ENCODE measurements around the gene LURAP1L. TPM values are rescaled to one million over a fixed set of nuclear protein-coding genes. Genes with fewer than 3 reads are reported as not detected.

The LURAP1L gene
- total and polyA plus RNA-seq, 7 experiments from 2014 or later, result not detected

GRCh38 chr9:12838546-12838945 lies 63.7 kb downstream of the LURAP1L start:
- Mint-ChIP-seq H3K27me3 (no peaks in the 10 kb centered on the region), H3K4me1 (no peaks in the 10 kb centered on the region), H3K9me3 (peaks cover 4 to 41% (median 10%) of the 10 kb centered on the region in 11 donors), H3K4me3 (no peak overlapping the region), H3K27ac (no peak overlapping the region), H3K36me3 (no peaks in the 10 kb centered on the region)
- H3K27me3 ChIP-seq (ENCODE audit: control insufficient read depth in 2 of 2, insufficient read depth in 2 of 2, low read length in 2 of 2), result no peaks in the 10 kb centered on the region
- no peak overlapping the region for H3K4me3 ChIP-seq (ENCODE audit: low read length)
- ATAC-seq (no peak), DNase-seq (no peak)
- H3K36me3 ChIP-seq (ENCODE audit: control insufficient read depth in 2 of 3, insufficient read depth in 3 of 3, low read length in 3 of 3), result no peaks in the 10 kb centered on the region
- H3K27ac ChIP-seq (ENCODE audit: low read depth, low read length), result no peak overlapping the region
- CTCF ChIA-PET, result no interaction called here
- H3K9me3 ChIP-seq (ENCODE audit: control insufficient read depth in 2 of 3, low read length in 3 of 3), result no peaks in the 10 kb centered on the region
- POLR2A ChIA-PET, result no interaction called here
- intact Hi-C loops (cut with micrococcal nuclease), result no loop called here
- H3K4me1 ChIP-seq (ENCODE audit: control insufficient read depth in 2 of 2, insufficient read depth in 2 of 2, low read length in 2 of 2), result no peaks in the 10 kb centered on the region

GRCh38 chr9:12843735-12844134 lies 68.9 kb downstream of the LURAP1L start:
- Histone ChIP-seq H3K4me1 (ENCODE audit: control insufficient read depth in 2 of 2, insufficient read depth in 2 of 2, low read length in 2 of 2) (no peaks in the 10 kb centered on the region), H3K9me3 (ENCODE audit: control insufficient read depth in 2 of 3, low read length in 3 of 3) (no peaks in the 10 kb centered on the region), H3K27ac (ENCODE audit: low read depth, low read length) (no peak overlapping the region), H3K4me3 (ENCODE audit: low read length) (no peak overlapping the region), H3K36me3 (ENCODE audit: control insufficient read depth in 2 of 3, insufficient read depth in 3 of 3, low read length in 3 of 3) (no peaks in the 10 kb centered on the region), H3K27me3 (ENCODE audit: control insufficient read depth in 2 of 2, insufficient read depth in 2 of 2, low read length in 2 of 2) (no peaks in the 10 kb centered on the region)
- POLR2A ChIA-PET, result no interaction called here
- ATAC-seq (no peak), DNase-seq (no peak)
- Mint-ChIP-seq H3K4me1 (no peaks in the 10 kb centered on the region), H3K27ac (no peak overlapping the region), H3K36me3 (peaks cover 0 to 4% (median 0%) of the 10 kb centered on the region in 5 donors), H3K4me3 (no peak overlapping the region), H3K9me3 (peaks cover 0 to 12% (median 4%) of the 10 kb centered on the region in 11 donors), H3K27me3 (no peaks in the 10 kb centered on the region)
- intact Hi-C loops (cut with micrococcal nuclease), result no loop called here
- CTCF ChIA-PET, result no interaction called here

GRCh38 chr9:12846035-12846434 lies 71.2 kb downstream of the LURAP1L start:
- no peaks in the 10 kb centered on the region for H3K27me3 ChIP-seq (ENCODE audit: control insufficient read depth in 2 of 2, insufficient read depth in 2 of 2, low read length in 2 of 2)
- H3K4me3 ChIP-seq (ENCODE audit: low read length), result no peak overlapping the region
- DNase-seq (no peak), ATAC-seq (no peak)
- H3K9me3 Mint-ChIP-seq, result peaks cover 0 to 20% (median 4%) of the 10 kb centered on the region in 11 donors
- no peaks in the 10 kb centered on the region for H3K36me3 ChIP-seq (ENCODE audit: control insufficient read depth in 2 of 3, insufficient read depth in 3 of 3, low read length in 3 of 3)
- intact Hi-C loops (cut with micrococcal nuclease), result no loop called here
- peaks cover 0 to 4% (median 0%) of the 10 kb centered on the region in 5 donors for H3K36me3 Mint-ChIP-seq
- H3K4me1 ChIP-seq (ENCODE audit: control insufficient read depth in 2 of 2, insufficient read depth in 2 of 2, low read length in 2 of 2), result no peaks in the 10 kb centered on the region
- CTCF ChIA-PET, result no interaction called here
- no peak overlapping the region for H3K27ac ChIP-seq (ENCODE audit: low read depth, low read length)
- H3K4me3 Mint-ChIP-seq, result no peak overlapping the region
- no peaks in the 10 kb centered on the region for H3K4me1 Mint-ChIP-seq
- no peaks in the 10 kb centered on the region for H3K27me3 Mint-ChIP-seq
- no peaks in the 10 kb centered on the region for H3K9me3 ChIP-seq (ENCODE audit: control insufficient read depth in 2 of 3, low read length in 3 of 3)
- no peak overlapping the region for H3K27ac Mint-ChIP-seq
- POLR2A ChIA-PET, result no interaction called here

GRCh38 chr9:12847561-12847960 lies 72.7 kb downstream of the LURAP1L start:
- Mint-ChIP-seq H3K27ac (no peak overlapping the region), H3K4me1 (no peaks in the 10 kb centered on the region), H3K9me3 (peaks cover 0 to 19% (median 4%) of the 10 kb centered on the region in 11 donors), H3K4me3 (no peak overlapping the region), H3K27me3 (no peaks in the 10 kb centered on the region), H3K36me3 (peaks cover 0 to 4% (median 0%) of the 10 kb centered on the region in 5 donors)
- no peak for ATAC-seq
- H3K9me3 ChIP-seq (ENCODE audit: control insufficient read depth in 2 of 3, low read length in 3 of 3), result no peaks in the 10 kb centered on the region
- H3K27ac ChIP-seq (ENCODE audit: low read depth, low read length), result no peak overlapping the region
- H3K36me3 ChIP-seq (ENCODE audit: control insufficient read depth in 2 of 3, insufficient read depth in 3 of 3, low read length in 3 of 3), result no peaks in the 10 kb centered on the region
- no peaks in the 10 kb centered on the region for H3K27me3 ChIP-seq (ENCODE audit: control insufficient read depth in 2 of 2, insufficient read depth in 2 of 2, low read length in 2 of 2)
- ChIA-PET POLR2A (no interaction called here), CTCF (no interaction called here)
- intact Hi-C loops (cut with micrococcal nuclease), result no loop called here
- DNase-seq, result no peak
- no peaks in the 10 kb centered on the region for H3K4me1 ChIP-seq (ENCODE audit: control insufficient read depth in 2 of 2, insufficient read depth in 2 of 2, low read length in 2 of 2)
- no peak overlapping the region for H3K4me3 ChIP-seq (ENCODE audit: low read length)

GRCh38 chr9:12849486-12850003 lies 74.7 kb downstream of the LURAP1L start:
- no peaks in the 10 kb centered on the region for H3K9me3 ChIP-seq (ENCODE audit: control insufficient read depth in 2 of 3, low read length in 3 of 3)
- POLR2A ChIA-PET, result no interaction called here
- H3K36me3 Mint-ChIP-seq, result peaks cover 0 to under 1% (median 0%) of the 10 kb centered on the region in 5 donors
- no peak overlapping the region for H3K27ac ChIP-seq (ENCODE audit: low read depth, low read length)
- CTCF ChIA-PET, result no interaction called here
- H3K4me3 Mint-ChIP-seq, result no peak overlapping the region
- H3K9me3 Mint-ChIP-seq, result peaks cover 0 to 22% (median 3%) of the 10 kb centered on the region in 11 donors
- ATAC-seq (no peak), DNase-seq (no peak)
- H3K36me3 ChIP-seq (ENCODE audit: control insufficient read depth in 2 of 3, insufficient read depth in 3 of 3, low read length in 3 of 3), result no peaks in the 10 kb centered on the region
- H3K27me3 ChIP-seq (ENCODE audit: control insufficient read depth in 2 of 2, insufficient read depth in 2 of 2, low read length in 2 of 2), result no peaks in the 10 kb centered on the region
- no peaks in the 10 kb centered on the region for H3K4me1 Mint-ChIP-seq
- no peak overlapping the region for H3K27ac Mint-ChIP-seq
- H3K27me3 Mint-ChIP-seq, result no peaks in the 10 kb centered on the region
- intact Hi-C loops (cut with micrococcal nuclease), result no loop called here
- no peak overlapping the region for H3K4me3 ChIP-seq (ENCODE audit: low read length)
- no peaks in the 10 kb centered on the region for H3K4me1 ChIP-seq (ENCODE audit: control insufficient read depth in 2 of 2, insufficient read depth in 2 of 2, low read length in 2 of 2)

- Histone ChIP-seq H3K27me3 (ENCODE audit: control insufficient read depth in 2 of 2, insufficient read depth in 2 of 2, low read length in 2 of 2) (no peaks in the 10 kb centered on the region), H3K36me3 (ENCODE audit: control insufficient read depth in 2 of 3, insufficient read depth in 3 of 3, low read length in 3 of 3) (no peaks in the 10 kb centered on the region), H3K4me3 (ENCODE audit: low read length) (no peak overlapping the region), H3K27ac (ENCODE audit: low read depth, low read length) (no peak overlapping the region), H3K9me3 (ENCODE audit: control insufficient read depth in 2 of 3, low read length in 3 of 3) (no peaks in the 10 kb centered on the region), H3K4me1 (ENCODE audit: control insufficient read depth in 2 of 2, insufficient read depth in 2 of 2, low read length in 2 of 2) (no peaks in the 10 kb centered on the region)
- H3K27me3 Mint-ChIP-seq, result no peaks in the 10 kb centered on the region
- no peaks in the 10 kb centered on the region for H3K36me3 Mint-ChIP-seq
- intact Hi-C loops (cut with micrococcal nuclease), result no loop called here
- no peak overlapping the region for H3K27ac Mint-ChIP-seq
- ChIA-PET CTCF (no interaction called here), POLR2A (no interaction called here)
- no peak for DNase-seq
- H3K4me3 Mint-ChIP-seq, result no peak overlapping the region
- H3K4me1 Mint-ChIP-seq, result no peaks in the 10 kb centered on the region
- H3K9me3 Mint-ChIP-seq, result peaks cover 0 to 24% (median 4%) of the 10 kb centered on the region in 11 donors
- no peak for ATAC-seq
These were observed 76.7 kb downstream of the LURAP1L start for GRCh38 chr9:12851341-12852090.

GRCh38 chr9:12853051-12853450 lies 78.2 kb downstream of the LURAP1L start:
- Histone ChIP-seq H3K36me3 (ENCODE audit: control insufficient read depth in 2 of 3, insufficient read depth in 3 of 3, low read length in 3 of 3) (no peaks in the 10 kb centered on the region), H3K9me3 (ENCODE audit: control insufficient read depth in 2 of 3, low read length in 3 of 3) (no peaks in the 10 kb centered on the region), H3K27ac (ENCODE audit: low read depth, low read length) (no peak overlapping the region), H3K4me1 (ENCODE audit: control insufficient read depth in 2 of 2, insufficient read depth in 2 of 2, low read length in 2 of 2) (no peaks in the 10 kb centered on the region), H3K4me3 (ENCODE audit: low read length) (no peak overlapping the region), H3K27me3 (ENCODE audit: control insufficient read depth in 2 of 2, insufficient read depth in 2 of 2, low read length in 2 of 2) (no peaks in the 10 kb centered on the region)
- no peak for DNase-seq
- peaks cover 0 to 22% (median 5%) of the 10 kb centered on the region in 11 donors for H3K9me3 Mint-ChIP-seq
- no peaks in the 10 kb centered on the region for H3K27me3 Mint-ChIP-seq
- H3K27ac Mint-ChIP-seq, result no peak overlapping the region
- H3K4me3 Mint-ChIP-seq, result no peak overlapping the region
- no peaks in the 10 kb centered on the region for H3K36me3 Mint-ChIP-seq
- ATAC-seq, result no peak
- H3K4me1 Mint-ChIP-seq, result no peaks in the 10 kb centered on the region
- POLR2A ChIA-PET, result no interaction called here
- CTCF ChIA-PET, result no interaction called here
- intact Hi-C loops (cut with micrococcal nuclease), result no loop called here

All from naive thymus-derived CD4-positive, alpha-beta T cell (primary cell).